HepG2 (cell line): ENCODE results near the gene TRIM43. TPM values are rescaled to one million over a fixed set of nuclear protein-coding genes. Genes with fewer than 3 reads are reported as not detected.

Experiments used
- ATAC-seq: fragments of 200-7000 bp; cut with Tn5 transposase; 3 replicates; pipeline ENCODE4 v1.9.1; 2020; ENCODE audit warnings: mild to moderate bottlenecking, moderate library complexity
- BruUV-seq: library from RNA; stranded (reverse); fragments of 400-500 nt; replicated peaks from 2 replicates; lab custom pipeline; 2021; lab: Mats Ljungman, UMichigan
- CTCF ChIA-PET: fragments of 300-600 bp; formaldehyde crosslinking; extraction: SDS; loops from one replicate; lab custom pipeline; 2021; ENCODE audit warnings: low total read pairs, inconsistent platforms, low intra/inter-chr PET ratio; lab: Yijun Ruan, JAX
- POLR2A ChIA-PET: fragments of 350-600 bp; sonication (Branson Sonifier 250); formaldehyde crosslinking; loops from one replicate; lab custom pipeline; 2020; ENCODE audit warnings: antibody characterized with exemption, inconsistent platforms; lab: Yijun Ruan, JAX
- DNase-seq: peaks from one replicate; pipeline ENCODE4 v3.0.0-alpha.2; 2015; ENCODE audit warnings: low spot score
- FAIRE-seq: peaks from 3 replicates; lab custom pipeline; 2011; peaks lifted over from hg19 to GRCh38; lab: Jason Lieb, UNC
- H2AFZ ChIP-seq: one replicate; pipeline ENCODE4 v1.6.1; 2011; ENCODE audit warnings: low read length, inconsistent platforms
- H3K27ac ChIP-seq: fragments of 300-600 bp; 3 replicates; pipeline ENCODE4 v1.8.0; 2011; ENCODE audit warnings: mixed run types, mild to moderate bottlenecking, mixed read lengths, low read length, inconsistent platforms; ENCODE audit not compliant: insufficient read depth; ENCODE audit errors: extremely low read length
- H3K27me3 ChIP-seq, 2 experiments: fragments of 200-600 bp in 1 of 2; 2 replicates in 1 of 2; 3 replicates in 1 of 2; pipeline versions ENCODE4 v1.6.0 to v1.8.0; 2011; ENCODE audit warnings: low read length in 2 of 2, mild to moderate bottlenecking in 2 of 2, moderate library complexity in 2 of 2, inconsistent platforms in 1 of 2; ENCODE audit not compliant: insufficient read depth in 2 of 2, control insufficient read depth in 1 of 2
- H3K36me3 ChIP-seq, 2 experiments: fragments of 200-600 bp in 1 of 2; replicated peaks in 1 of 2; 2 replicates in 1 of 2; 3 replicates in 1 of 2; pipeline versions ENCODE4 v1.5.1 to v1.8.0; 2011; ENCODE audit warnings: low read length in 2 of 2, inconsistent platforms in 1 of 2; ENCODE audit not compliant: insufficient read depth in 2 of 2, control insufficient read depth in 1 of 2
- H3K4me1 ChIP-seq: 2 replicates; pipeline ENCODE4 v1.5.1; 2012; ENCODE audit warnings: low read length, inconsistent platforms; ENCODE audit not compliant: insufficient read depth
- H3K4me2 ChIP-seq: 2 replicates; pipeline ENCODE4 v1.6.0; 2011; ENCODE audit warnings: low read depth, low read length, inconsistent platforms
- H3K4me3 ChIP-seq, 3 experiments: fragments of 200-600 bp in 1 of 3; sonication (generic), shearing (Covaris generic) in 1 of 3; replicated peaks in 1 of 3; 2 replicates each; pipeline ENCODE4 v1.5.1; 2011 to 2016; ENCODE audit warnings: low read length in 3 of 3, inconsistent platforms in 2 of 3, low read depth in 2 of 3, mild to moderate bottlenecking in 2 of 3, control low read depth in 1 of 3, mixed read lengths in 1 of 3; ENCODE audit not compliant: insufficient read depth in 1 of 3
- H3K79me2 ChIP-seq: one replicate; pipeline ENCODE4 v1.6.1; 2011; ENCODE audit warnings: low read length, inconsistent platforms; ENCODE audit not compliant: insufficient read depth
- H3K9ac ChIP-seq: 2 replicates; pipeline ENCODE4 v1.6.0; 2011; ENCODE audit warnings: mild to moderate bottlenecking, low read depth, low read length, inconsistent platforms; ENCODE audit not compliant: insufficient read depth
- H3K9me3 ChIP-seq: 2 replicates; pipeline ENCODE4 v1.5.1; 2012; ENCODE audit warnings: mild to moderate bottlenecking, low read length
- H4K20me1 ChIP-seq: 2 replicates; pipeline ENCODE4 v1.6.0; 2011; ENCODE audit warnings: inconsistent platforms, mild to moderate bottlenecking, low read length, moderate library complexity; ENCODE audit not compliant: insufficient read depth
- AHR ChIP-seq: IDR thresholded peaks from 2 replicates; pipeline ENCODE4 v1.6.1; 2018; ENCODE audit warnings: missing genetic modification reagents, missing compliant biosample characterization
- EEA1 ChIP-seq: sonication (generic); formaldehyde crosslinking; IDR thresholded peaks from 2 replicates; pipeline ENCODE4 v1.5.1; 2020; ENCODE audit warnings: mild to moderate bottlenecking, missing genetic modification reagents, borderline replicate concordance
- HOXA7 ChIP-seq: sonication (generic); formaldehyde crosslinking; IDR thresholded peaks from 2 replicates; pipeline ENCODE4 v1.8.1; 2022; ENCODE audit warnings: mild to moderate bottlenecking, missing genetic modification reagents, moderate library complexity
- KDM4B ChIP-seq: sonication (generic); formaldehyde crosslinking; IDR thresholded peaks from 2 replicates; pipeline ENCODE4 v1.4.0; 2020; ENCODE audit warnings: missing genetic modification reagents
- KLF6 ChIP-seq: IDR thresholded peaks from 2 replicates; pipeline ENCODE4 v1.8.0; 2016; ENCODE audit warnings: missing biosample characterization, missing genetic modification reagents
- POLR2A ChIP-seq, 2 experiments: IDR thresholded peaks; 2 replicates each; pipeline ENCODE4 v1.6.1; 2011; ENCODE audit warnings: low read depth in 2 of 2, low read length in 2 of 2, mild to moderate bottlenecking in 1 of 2, moderate library complexity in 1 of 2; ENCODE audit not compliant: insufficient read depth in 1 of 2
- SMAD9 ChIP-seq: sonication (generic); formaldehyde crosslinking; IDR thresholded peaks from 2 replicates; pipeline ENCODE4 v1.5.1; 2020; ENCODE audit warnings: mild to moderate bottlenecking, missing genetic modification reagents
- TARDBP ChIP-seq: sonication (generic); formaldehyde crosslinking; IDR thresholded peaks from 2 replicates; pipeline ENCODE4 v1.8.0; 2022; ENCODE audit warnings: mild to moderate bottlenecking, missing genetic modification reagents
- THYN1 ChIP-seq: sonication (generic); formaldehyde crosslinking; IDR thresholded peaks from 2 replicates; pipeline ENCODE4 v1.8.1; 2023; ENCODE audit warnings: low read depth, mild to moderate bottlenecking, moderate library complexity, missing genetic modification reagents, borderline replicate concordance
- ZFP82 ChIP-seq: sonication (generic); formaldehyde crosslinking; IDR thresholded peaks from 2 replicates; pipeline ENCODE4 v1.5.1; 2020; ENCODE audit warnings: mild to moderate bottlenecking, missing genetic modification reagents, borderline replicate concordance
- ZNF234 ChIP-seq: sonication (generic); formaldehyde crosslinking; conservative IDR thresholded peaks from 2 replicates; pipeline ENCODE4 v1.5.1; 2020; ENCODE audit warnings: mild to moderate bottlenecking, missing genetic modification reagents
- ZNF430 ChIP-seq: sonication (generic); formaldehyde crosslinking; IDR thresholded peaks from 2 replicates; pipeline ENCODE4 v1.9.0; 2021; ENCODE audit warnings: mild to moderate bottlenecking, missing genetic modification reagents
- ZNF570 ChIP-seq: sonication (generic); formaldehyde crosslinking; IDR thresholded peaks from 2 replicates; pipeline ENCODE4 v1.4.0; 2020; ENCODE audit warnings: mild to moderate bottlenecking, missing genetic modification reagents, borderline replicate concordance
- ZNF607 ChIP-seq: sonication (generic); formaldehyde crosslinking; IDR thresholded peaks from 2 replicates; pipeline ENCODE4 v1.5.1; 2020; ENCODE audit warnings: missing genetic modification reagents, mild to moderate bottlenecking, borderline replicate concordance
- ZNF7 ChIP-seq: IDR thresholded peaks from 2 replicates; pipeline ENCODE4 v1.6.1; 2016; ENCODE audit warnings: missing biosample characterization, missing genetic modification reagents
- WGBS: methylation state at CpG from one replicate; pipeline ENCODE4 v1.1.6; 2017; ENCODE audit warnings: low lambda C conversion rate; 5-methylcytosine and 5-hydroxymethylcytosine counted together
- in situ Hi-C: cut with HindIII; loops from 2 replicates; pipeline ENCODE4 v1.10.0; 2017; ENCODE audit warnings: low pct_unique_long_range_greater_than_20kb; ENCODE audit not compliant: extremely low pct_ligation_motif_present
- intact Hi-C: fragments of 100-400 bp; cut with micrococcal nuclease; formaldehyde crosslinking; loops from one replicate; pipeline ENCODE4 v1.10.0; 2022; ENCODE audit not compliant: unreplicated experiment
- polyA plus RNA-seq, 8 experiments: library from polyadenylated mRNA; depleted of rRNA in 3 of 8; stranded (reverse) in 7 of 8; unstranded in 1 of 8; fragments of >200 nt; fragmentation: Illumina TruSeq in 4 of 8; extraction: Trizol in 4 of 8; gene quantifications; 2 replicates each; pipeline versions ENCODE4 v1.2.1 to v1.2.3, GENCODE V29; 2011 to 2016; ENCODE audit warnings: low read depth in 4 of 8, missing spikeins in 1 of 8, mixed read lengths in 1 of 8; ENCODE audit not compliant: insufficient read depth in 1 of 8
- total RNA-seq, 5 experiments: library from RNA; depleted of rRNA; stranded (reverse); fragments of >200 nt; fragmentation: Illumina TruSeq; extraction: Trizol; gene quantifications; 2 replicates each; pipeline ENCODE4 v1.2.3, GENCODE V29; 2016; ENCODE audit warnings: low read depth in 1 of 5
- TF ChIP-seq, protein P1 (sequence below): sonication (generic); formaldehyde crosslinking; IDR thresholded peaks from 2 replicates; pipeline ENCODE4 v1.4.0; 2020; ENCODE audit warnings: mild to moderate bottlenecking, missing genetic modification reagents, borderline replicate concordance
- TF ChIP-seq, protein P2 (sequence below): sonication (generic); formaldehyde crosslinking; IDR thresholded peaks from 2 replicates; pipeline ENCODE4 v1.8.1; 2023; ENCODE audit warnings: missing genetic modification reagents, mild to moderate bottlenecking, borderline replicate concordance
- TF ChIP-seq, protein P3 (sequence below): sonication (generic); formaldehyde crosslinking; IDR thresholded peaks from 2 replicates; pipeline ENCODE4 v1.9.0; 2022; ENCODE audit warnings: missing genetic modification reagents, mild to moderate bottlenecking, borderline replicate concordance

TRIM43 gene
- total and polyA plus RNA-seq, 2 of the 13 experiments (the other 11 are each of a cell fraction or from before 2014, with no cell fraction given) = not detected

DNA sequence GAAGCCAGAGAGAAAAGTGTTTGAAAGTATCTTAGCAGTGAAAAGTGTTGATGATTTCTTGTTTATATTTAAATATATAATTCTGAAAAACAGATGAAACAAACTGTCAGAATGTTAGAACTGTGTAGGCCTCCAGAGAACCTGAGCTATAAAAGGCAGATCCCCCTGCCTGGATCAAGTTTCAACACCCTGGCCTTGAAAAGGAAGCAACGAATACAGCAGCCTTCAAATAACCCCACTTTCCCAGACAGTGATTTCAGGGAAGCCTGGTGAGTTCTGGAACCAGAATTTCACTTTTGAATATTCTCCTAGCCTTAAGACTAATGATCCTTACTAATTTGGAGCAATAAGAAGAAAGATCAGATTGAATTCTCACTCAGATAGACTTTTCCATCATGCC lies 13.3 kb upstream of the TRIM43 start:
- no peak overlapping the region for H3K27ac ChIP-seq
- H2AFZ ChIP-seq = no peak overlapping the region
- H3K27me3 ChIP-seq = no peaks in the 10 kb centered on the region
- H3K4me3 ChIP-seq = no peak overlapping the region
- in situ Hi-C loops (no loop called here), intact Hi-C loops (no loop called here)
- H3K9me3 ChIP-seq = no peaks in the 10 kb centered on the region
- no peaks in the 10 kb centered on the region for H3K79me2 ChIP-seq
- POLR2A ChIA-PET = no interaction called here
- H3K9ac ChIP-seq = no peak overlapping the region
- BruUV-seq = no TSS peak
- H4K20me1 ChIP-seq = no peaks in the 10 kb centered on the region
- ATAC-seq (no peak), DNase-seq (no peak), FAIRE-seq (no peak)
- H3K4me1 ChIP-seq = no peaks in the 10 kb centered on the region
- no peak overlapping the region for H3K4me2 ChIP-seq
- no peak for TF ChIP-seq ZNF7
- no peak for TF ChIP-seq KDM4B (CRISPR knock-in tag)
- no peak for TF ChIP-seq SMAD9 (CRISPR knock-in tag)
- TF ChIP-seq ZFP82 (CRISPR knock-in tag) = no peak
- TF ChIP-seq ZNF607 (CRISPR knock-in tag) = no peak
- no peak for TF ChIP-seq ZNF430 (CRISPR knock-in tag)
- no peak for TF ChIP-seq ZNF234
- no peak for TF ChIP-seq KLF6 (CRISPR knock-in tag)
- TF ChIP-seq, protein P1, sequence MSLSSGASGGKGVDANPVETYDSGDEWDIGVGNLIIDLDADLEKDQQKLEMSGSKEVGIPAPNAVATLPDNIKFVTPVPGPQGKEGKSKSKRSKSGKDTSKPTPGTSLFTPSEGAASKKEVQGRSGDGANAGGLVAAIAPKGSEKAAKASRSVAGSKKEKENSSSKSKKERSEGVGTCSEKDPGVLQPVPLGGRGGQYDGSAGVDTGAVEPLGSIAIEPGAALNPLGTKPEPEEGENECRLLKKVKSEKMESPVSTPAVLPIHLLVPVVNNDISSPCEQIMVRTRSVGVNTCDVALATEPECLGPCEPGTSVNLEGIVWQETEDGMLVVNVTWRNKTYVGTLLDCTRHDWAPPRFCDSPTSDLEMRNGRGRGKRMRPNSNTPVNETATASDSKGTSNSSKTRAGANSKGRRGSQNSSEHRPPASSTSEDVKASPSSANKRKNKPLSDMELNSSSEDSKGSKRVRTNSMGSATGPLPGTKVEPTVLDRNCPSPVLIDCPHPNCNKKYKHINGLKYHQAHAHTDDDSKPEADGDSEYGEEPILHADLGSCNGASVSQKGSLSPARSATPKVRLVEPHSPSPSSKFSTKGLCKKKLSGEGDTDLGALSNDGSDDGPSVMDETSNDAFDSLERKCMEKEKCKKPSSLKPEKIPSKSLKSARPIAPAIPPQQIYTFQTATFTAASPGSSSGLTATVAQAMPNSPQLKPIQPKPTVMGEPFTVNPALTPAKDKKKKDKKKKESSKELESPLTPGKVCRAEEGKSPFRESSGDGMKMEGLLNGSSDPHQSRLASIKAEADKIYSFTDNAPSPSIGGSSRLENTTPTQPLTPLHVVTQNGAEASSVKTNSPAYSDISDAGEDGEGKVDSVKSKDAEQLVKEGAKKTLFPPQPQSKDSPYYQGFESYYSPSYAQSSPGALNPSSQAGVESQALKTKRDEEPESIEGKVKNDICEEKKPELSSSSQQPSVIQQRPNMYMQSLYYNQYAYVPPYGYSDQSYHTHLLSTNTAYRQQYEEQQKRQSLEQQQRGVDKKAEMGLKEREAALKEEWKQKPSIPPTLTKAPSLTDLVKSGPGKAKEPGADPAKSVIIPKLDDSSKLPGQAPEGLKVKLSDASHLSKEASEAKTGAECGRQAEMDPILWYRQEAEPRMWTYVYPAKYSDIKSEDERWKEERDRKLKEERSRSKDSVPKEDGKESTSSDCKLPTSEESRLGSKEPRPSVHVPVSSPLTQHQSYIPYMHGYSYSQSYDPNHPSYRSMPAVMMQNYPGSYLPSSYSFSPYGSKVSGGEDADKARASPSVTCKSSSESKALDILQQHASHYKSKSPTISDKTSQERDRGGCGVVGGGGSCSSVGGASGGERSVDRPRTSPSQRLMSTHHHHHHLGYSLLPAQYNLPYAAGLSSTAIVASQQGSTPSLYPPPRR (CRISPR knock-in tag) = no peak
- TF ChIP-seq POLR2A (IDR thresholded peaks at IDR 0.05; ENCODE audit: insufficient read depth in 1 of 2, low read depth in 2 of 2, low read length in 2 of 2) = no peak
- TF ChIP-seq, protein P2, sequence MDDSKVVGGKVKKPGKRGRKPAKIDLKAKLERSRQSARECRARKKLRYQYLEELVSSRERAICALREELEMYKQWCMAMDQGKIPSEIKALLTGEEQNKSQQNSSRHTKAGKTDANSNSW (CRISPR knock-in tag) = no peak
- TF ChIP-seq AHR (CRISPR knock-in tag) = no peak
- TF ChIP-seq ZNF570 (CRISPR knock-in tag) = no peak
- TF ChIP-seq, protein P3, sequence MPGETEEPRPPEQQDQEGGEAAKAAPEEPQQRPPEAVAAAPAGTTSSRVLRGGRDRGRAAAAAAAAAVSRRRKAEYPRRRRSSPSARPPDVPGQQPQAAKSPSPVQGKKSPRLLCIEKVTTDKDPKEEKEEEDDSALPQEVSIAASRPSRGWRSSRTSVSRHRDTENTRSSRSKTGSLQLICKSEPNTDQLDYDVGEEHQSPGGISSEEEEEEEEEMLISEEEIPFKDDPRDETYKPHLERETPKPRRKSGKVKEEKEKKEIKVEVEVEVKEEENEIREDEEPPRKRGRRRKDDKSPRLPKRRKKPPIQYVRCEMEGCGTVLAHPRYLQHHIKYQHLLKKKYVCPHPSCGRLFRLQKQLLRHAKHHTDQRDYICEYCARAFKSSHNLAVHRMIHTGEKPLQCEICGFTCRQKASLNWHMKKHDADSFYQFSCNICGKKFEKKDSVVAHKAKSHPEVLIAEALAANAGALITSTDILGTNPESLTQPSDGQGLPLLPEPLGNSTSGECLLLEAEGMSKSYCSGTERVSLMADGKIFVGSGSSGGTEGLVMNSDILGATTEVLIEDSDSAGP (CRISPR knock-in tag) = no peak
- TF ChIP-seq THYN1 (CRISPR knock-in tag) = no peak
- TF ChIP-seq EEA1 (CRISPR knock-in tag) = no peak
- no peak for TF ChIP-seq TARDBP (CRISPR knock-in tag)
- TF ChIP-seq HOXA7 = no peak
- 0% methylated on average over 1 of the region's 1 CpG for WGBS
- no peaks in the 10 kb centered on the region for H3K36me3 ChIP-seq
- CTCF ChIA-PET = no interaction called here
